GM23338 (cell line): ENCODE results near the gene CXCR5.

Experiments used
- CREB1 ChIP-seq: fragments of 250-450 bp; sonication (Bioruptor Pico); IDR thresholded peaks from 2 replicates; pipeline ENCODE4 v1.5.0; 2020; ENCODE audit warnings: low read depth, mild to moderate bottlenecking, moderate library complexity
- EZH2 ChIP-seq: fragments of 200-600 bp; sonication (generic); IDR thresholded peaks from one replicate; pipeline ENCODE4 v1.8.0; 2017; ENCODE audit warnings: antibody characterized with exemption, mild to moderate bottlenecking, low read depth; ENCODE audit not compliant: unreplicated experiment
- EZH2phosphoT487 ChIP-seq: fragments of 200-600 bp; sonication (generic); IDR thresholded peaks from one replicate; pipeline ENCODE4 v1.8.1; 2018; ENCODE audit warnings: antibody characterized with exemption; ENCODE audit not compliant: unreplicated experiment
- JUNB ChIP-seq: IDR thresholded peaks from one replicate; pipeline ENCODE4 v1.6.1; 2016; ENCODE audit warnings: antibody characterized with exemption; ENCODE audit not compliant: unreplicated experiment
- NANOG ChIP-seq: IDR thresholded peaks from 2 replicates; pipeline ENCODE4 v1.6.1; 2016; ENCODE audit warnings: antibody characterized with exemption, borderline replicate concordance
- POLR2AphosphoS5 ChIP-seq: IDR thresholded peaks from 2 replicates; pipeline ENCODE4 v1.6.1; 2016; ENCODE audit warnings: antibody characterized with exemption, low read depth
- STAT1 ChIP-seq: IDR thresholded peaks from one replicate; pipeline ENCODE4 v1.6.1; 2016; ENCODE audit warnings: antibody characterized with exemption; ENCODE audit not compliant: unreplicated experiment
- ZNF114 ChIP-seq: fragments of 250-450 bp; sonication (Bioruptor Pico); IDR thresholded peaks from 2 replicates; pipeline ENCODE4 v1.5.0; 2020; ENCODE audit warnings: mild to moderate bottlenecking, moderate library complexity
- TF ChIP-seq, protein P1 (sequence below), 2 experiments: fragments of 200-600 bp in 1 of 2; sonication (generic) in 1 of 2; conservative IDR thresholded peaks; 2 replicates each; pipeline versions ENCODE4 v1.5.1 to v1.6.1; 2016 to 2017; ENCODE audit warnings: antibody characterized with exemption in 2 of 2, low read depth in 2 of 2, mild to moderate bottlenecking in 2 of 2, moderate library complexity in 1 of 2
- TF ChIP-seq, protein P2 (sequence below): IDR thresholded peaks from one replicate; pipeline ENCODE4 v1.6.1; 2018; ENCODE audit warnings: antibody characterized with exemption; ENCODE audit not compliant: unreplicated experiment
- TF ChIP-seq, protein P3 (sequence below): IDR thresholded peaks from 2 replicates; pipeline ENCODE4 v1.6.1; 2016; ENCODE audit warnings: antibody characterized with exemption

DNA sequence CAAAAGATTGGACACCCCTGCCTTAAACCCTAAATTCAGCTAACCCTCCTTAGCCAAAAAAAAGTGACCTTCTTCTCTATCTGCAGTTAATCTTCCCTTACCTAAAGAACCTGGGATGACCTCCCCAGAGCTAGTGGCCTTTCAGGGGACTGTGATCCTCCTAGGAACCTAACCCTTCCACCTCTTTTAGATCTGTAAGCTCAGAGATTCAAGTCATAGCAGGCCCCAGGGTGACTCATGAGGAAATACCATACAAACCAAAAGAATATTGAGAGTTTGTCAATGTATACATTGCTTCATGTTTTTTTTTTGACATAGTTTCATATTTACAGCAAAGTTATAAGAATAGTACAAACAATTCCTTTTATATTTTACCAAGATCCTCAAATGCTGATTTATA is 38.3 kb upstream of the CXCR5 start:
- TF ChIP-seq EZH2, result no peak
- TF ChIP-seq, protein P1, sequence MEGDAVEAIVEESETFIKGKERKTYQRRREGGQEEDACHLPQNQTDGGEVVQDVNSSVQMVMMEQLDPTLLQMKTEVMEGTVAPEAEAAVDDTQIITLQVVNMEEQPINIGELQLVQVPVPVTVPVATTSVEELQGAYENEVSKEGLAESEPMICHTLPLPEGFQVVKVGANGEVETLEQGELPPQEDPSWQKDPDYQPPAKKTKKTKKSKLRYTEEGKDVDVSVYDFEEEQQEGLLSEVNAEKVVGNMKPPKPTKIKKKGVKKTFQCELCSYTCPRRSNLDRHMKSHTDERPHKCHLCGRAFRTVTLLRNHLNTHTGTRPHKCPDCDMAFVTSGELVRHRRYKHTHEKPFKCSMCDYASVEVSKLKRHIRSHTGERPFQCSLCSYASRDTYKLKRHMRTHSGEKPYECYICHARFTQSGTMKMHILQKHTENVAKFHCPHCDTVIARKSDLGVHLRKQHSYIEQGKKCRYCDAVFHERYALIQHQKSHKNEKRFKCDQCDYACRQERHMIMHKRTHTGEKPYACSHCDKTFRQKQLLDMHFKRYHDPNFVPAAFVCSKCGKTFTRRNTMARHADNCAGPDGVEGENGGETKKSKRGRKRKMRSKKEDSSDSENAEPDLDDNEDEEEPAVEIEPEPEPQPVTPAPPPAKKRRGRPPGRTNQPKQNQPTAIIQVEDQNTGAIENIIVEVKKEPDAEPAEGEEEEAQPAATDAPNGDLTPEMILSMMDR (conservative IDR thresholded peaks at IDR 0.05; ENCODE audit: low read depth in 2 of 2), result no peak
- TF ChIP-seq POLR2AphosphoS5, result no peak
- no peak for TF ChIP-seq CREB1 (CRISPR knock-in tag)
- TF ChIP-seq EZH2phosphoT487, result no peak
- no peak for TF ChIP-seq JUNB
- TF ChIP-seq, protein P2, sequence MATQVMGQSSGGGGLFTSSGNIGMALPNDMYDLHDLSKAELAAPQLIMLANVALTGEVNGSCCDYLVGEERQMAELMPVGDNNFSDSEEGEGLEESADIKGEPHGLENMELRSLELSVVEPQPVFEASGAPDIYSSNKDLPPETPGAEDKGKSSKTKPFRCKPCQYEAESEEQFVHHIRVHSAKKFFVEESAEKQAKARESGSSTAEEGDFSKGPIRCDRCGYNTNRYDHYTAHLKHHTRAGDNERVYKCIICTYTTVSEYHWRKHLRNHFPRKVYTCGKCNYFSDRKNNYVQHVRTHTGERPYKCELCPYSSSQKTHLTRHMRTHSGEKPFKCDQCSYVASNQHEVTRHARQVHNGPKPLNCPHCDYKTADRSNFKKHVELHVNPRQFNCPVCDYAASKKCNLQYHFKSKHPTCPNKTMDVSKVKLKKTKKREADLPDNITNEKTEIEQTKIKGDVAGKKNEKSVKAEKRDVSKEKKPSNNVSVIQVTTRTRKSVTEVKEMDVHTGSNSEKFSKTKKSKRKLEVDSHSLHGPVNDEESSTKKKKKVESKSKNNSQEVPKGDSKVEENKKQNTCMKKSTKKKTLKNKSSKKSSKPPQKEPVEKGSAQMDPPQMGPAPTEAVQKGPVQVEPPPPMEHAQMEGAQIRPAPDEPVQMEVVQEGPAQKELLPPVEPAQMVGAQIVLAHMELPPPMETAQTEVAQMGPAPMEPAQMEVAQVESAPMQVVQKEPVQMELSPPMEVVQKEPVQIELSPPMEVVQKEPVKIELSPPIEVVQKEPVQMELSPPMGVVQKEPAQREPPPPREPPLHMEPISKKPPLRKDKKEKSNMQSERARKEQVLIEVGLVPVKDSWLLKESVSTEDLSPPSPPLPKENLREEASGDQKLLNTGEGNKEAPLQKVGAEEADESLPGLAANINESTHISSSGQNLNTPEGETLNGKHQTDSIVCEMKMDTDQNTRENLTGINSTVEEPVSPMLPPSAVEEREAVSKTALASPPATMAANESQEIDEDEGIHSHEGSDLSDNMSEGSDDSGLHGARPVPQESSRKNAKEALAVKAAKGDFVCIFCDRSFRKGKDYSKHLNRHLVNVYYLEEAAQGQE, result no peak
- TF ChIP-seq STAT1, result no peak
- TF ChIP-seq ZNF114 (CRISPR knock-in tag), result no peak
- no peak for TF ChIP-seq NANOG
- TF ChIP-seq, protein P3, sequence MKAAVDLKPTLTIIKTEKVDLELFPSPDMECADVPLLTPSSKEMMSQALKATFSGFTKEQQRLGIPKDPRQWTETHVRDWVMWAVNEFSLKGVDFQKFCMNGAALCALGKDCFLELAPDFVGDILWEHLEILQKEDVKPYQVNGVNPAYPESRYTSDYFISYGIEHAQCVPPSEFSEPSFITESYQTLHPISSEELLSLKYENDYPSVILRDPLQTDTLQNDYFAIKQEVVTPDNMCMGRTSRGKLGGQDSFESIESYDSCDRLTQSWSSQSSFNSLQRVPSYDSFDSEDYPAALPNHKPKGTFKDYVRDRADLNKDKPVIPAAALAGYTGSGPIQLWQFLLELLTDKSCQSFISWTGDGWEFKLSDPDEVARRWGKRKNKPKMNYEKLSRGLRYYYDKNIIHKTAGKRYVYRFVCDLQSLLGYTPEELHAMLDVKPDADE, result no peak
